Activated T-helper 2 cell treated with anti-CD3 and anti-CD28 coated beads, Interferon-gamma antibody, Interleukin-2, Interleukin-4, amounts not matched to agents 10 μg/mL and 5 μg/mL and 100 μg/mL, durations not matched to agents 14 hours and 24 hours and 36 hours (primary cell): ENCODE measurements around the gene TNFSF8. TPM values are rescaled to one million over a fixed set of nuclear protein-coding genes. Genes with fewer than 3 reads are reported as not detected.

Experiments used
- DNase-seq: peaks from one replicate; pipeline ENCODE4 v3.0.0; 2021; ENCODE audit warnings: low spot score
- H3K27ac Mint-ChIP-seq: one replicate; pipeline ENCODE4 v1.8.0; 2021; ENCODE audit warnings: mixed read lengths
- H3K27me3 Mint-ChIP-seq: one replicate; pipeline ENCODE4 v1.8.0; 2021; ENCODE audit warnings: low read depth, mixed read lengths
- H3K36me3 Mint-ChIP-seq: one replicate; pipeline ENCODE4 v1.8.0; 2021; ENCODE audit warnings: low read depth, mixed read lengths
- H3K4me1 Mint-ChIP-seq: one replicate; pipeline ENCODE4 v1.8.0; 2021; ENCODE audit warnings: low read depth, mixed read lengths
- H3K4me3 Mint-ChIP-seq: one replicate; pipeline ENCODE4 v1.8.0; 2021; ENCODE audit warnings: low read depth, mild to moderate bottlenecking, moderate library complexity, mixed read lengths
- H3K9me3 Mint-ChIP-seq: one replicate; pipeline ENCODE4 v1.8.0; 2021; ENCODE audit warnings: mixed read lengths
- intact Hi-C: fragments of 100-400 bp; cut with micrococcal nuclease; formaldehyde crosslinking; loops from one replicate; pipeline ENCODE4 v1.15.1; 2023
- total RNA-seq: library from RNA; stranded (reverse); gene quantifications from 2 replicates; pipeline ENCODE4 v1.2.3, GENCODE V29; 2022

Gene TNFSF8
- total RNA-seq, 1 donor from 2014 or later: 73.6 TPM

DNA sequence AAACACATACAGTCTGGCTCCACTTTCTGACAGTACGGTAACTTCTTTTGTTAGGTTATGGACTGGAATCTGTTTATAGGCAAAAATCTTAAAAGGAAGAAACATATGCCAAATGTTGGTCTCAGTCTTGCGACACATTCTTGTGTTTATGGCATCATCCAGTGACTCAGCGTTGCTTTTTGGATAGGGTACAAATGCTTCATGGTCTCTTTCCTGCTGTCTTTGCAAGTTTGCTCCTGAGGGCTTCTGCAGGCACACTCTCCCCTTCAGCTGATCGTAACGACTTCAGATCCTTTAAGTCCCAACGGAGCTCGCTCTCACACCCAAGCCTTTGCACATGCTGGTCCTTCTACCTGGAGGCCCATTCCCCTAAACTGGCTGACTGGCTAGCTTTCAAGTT is 23.6 kb upstream of the TNFSF8 start:
- DNase-seq: no peak
- intact Hi-C loops: no loop called here
- Mint-ChIP-seq H3K27ac (peak overlapping the region; percentile 13), H3K36me3 (peaks cover under 1% of the 10 kb centered on the region), H3K9me3 (peaks cover 4% of the 10 kb centered on the region), H3K4me3 (no peak overlapping the region), H3K4me1 (peaks cover 43% of the 10 kb centered on the region), H3K27me3 (peaks cover 2% of the 10 kb centered on the region)

DNA sequence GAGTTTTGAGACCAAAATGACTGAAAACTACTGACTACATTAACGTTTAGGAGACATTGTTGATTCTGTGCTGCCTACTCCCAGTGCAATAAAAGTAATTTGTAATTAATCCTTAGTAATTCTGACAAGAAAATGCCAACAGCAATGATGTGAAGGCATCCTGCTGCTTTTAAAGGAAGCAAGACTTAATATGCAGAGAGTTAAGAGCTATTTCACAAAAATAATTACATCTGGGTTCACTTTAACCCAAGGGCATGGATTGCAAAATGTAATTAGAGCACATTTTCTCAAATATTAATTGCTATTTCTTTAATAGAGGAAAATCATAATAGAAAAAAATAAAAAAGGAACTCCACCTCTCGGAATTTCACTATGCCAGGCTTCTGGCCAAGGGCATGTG is 22.7 kb upstream of the TNFSF8 start:
- no peaks in the 10 kb centered on the region for H3K36me3 Mint-ChIP-seq
- intact Hi-C loops: no loop called here
- no peak overlapping the region for H3K4me3 Mint-ChIP-seq
- H3K27ac Mint-ChIP-seq: no peak overlapping the region
- H3K9me3 Mint-ChIP-seq: no peaks in the 10 kb centered on the region
- peaks cover 34% of the 10 kb centered on the region for H3K4me1 Mint-ChIP-seq
- H3K27me3 Mint-ChIP-seq: peaks cover 2% of the 10 kb centered on the region
- no peak for DNase-seq

DNA sequence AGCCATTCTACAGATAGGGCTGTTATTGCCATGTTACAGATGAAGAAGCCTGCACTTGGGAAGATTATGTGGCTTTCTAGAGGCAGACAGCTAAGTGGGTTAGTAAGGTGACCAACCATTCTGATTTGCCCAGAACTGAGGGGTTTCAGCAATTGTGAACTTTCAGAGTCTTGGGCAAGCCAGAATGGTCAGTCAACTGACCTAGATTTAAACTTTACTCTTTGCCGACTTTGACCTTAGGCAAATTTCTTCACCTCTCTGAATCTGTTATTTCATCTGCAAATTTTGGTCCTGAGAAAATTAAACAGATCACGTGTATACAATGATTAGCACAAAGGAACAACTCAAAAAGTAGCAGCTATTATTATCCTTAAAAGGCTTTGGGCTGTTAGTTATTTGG is 20.4 kb upstream of the TNFSF8 start:
- no peaks in the 10 kb centered on the region for H3K36me3 Mint-ChIP-seq
- peaks cover 24% of the 10 kb centered on the region for H3K4me1 Mint-ChIP-seq
- H3K4me3 Mint-ChIP-seq: no peak overlapping the region
- H3K9me3 Mint-ChIP-seq: no peaks in the 10 kb centered on the region
- peaks cover 4% of the 10 kb centered on the region for H3K27me3 Mint-ChIP-seq
- no peak for DNase-seq
- no peak overlapping the region for H3K27ac Mint-ChIP-seq
- intact Hi-C loops: no loop called here

DNA sequence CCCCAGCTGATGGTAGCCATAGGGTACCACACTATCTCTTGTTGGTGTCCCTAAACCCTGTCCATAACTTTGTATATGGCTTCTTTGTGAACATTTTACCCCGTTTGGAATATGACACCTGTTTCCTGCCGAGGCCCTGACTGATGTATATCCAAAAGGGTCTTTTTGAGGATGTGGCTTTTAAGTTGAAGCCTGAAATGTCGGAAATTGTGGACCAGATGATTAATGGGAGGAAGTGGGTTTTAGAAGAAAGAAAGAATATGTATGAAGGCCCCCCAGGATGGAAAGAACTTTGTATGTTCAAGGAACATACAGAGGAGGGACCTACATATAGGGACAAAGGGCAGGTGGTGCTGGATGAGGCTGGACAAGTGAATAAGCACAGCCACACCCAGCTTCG is 16.7 kb upstream of the TNFSF8 start:
- Mint-ChIP-seq H3K36me3 (no peaks in the 10 kb centered on the region), H3K27ac (no peak overlapping the region), H3K27me3 (peaks cover 4% of the 10 kb centered on the region)

DNA sequence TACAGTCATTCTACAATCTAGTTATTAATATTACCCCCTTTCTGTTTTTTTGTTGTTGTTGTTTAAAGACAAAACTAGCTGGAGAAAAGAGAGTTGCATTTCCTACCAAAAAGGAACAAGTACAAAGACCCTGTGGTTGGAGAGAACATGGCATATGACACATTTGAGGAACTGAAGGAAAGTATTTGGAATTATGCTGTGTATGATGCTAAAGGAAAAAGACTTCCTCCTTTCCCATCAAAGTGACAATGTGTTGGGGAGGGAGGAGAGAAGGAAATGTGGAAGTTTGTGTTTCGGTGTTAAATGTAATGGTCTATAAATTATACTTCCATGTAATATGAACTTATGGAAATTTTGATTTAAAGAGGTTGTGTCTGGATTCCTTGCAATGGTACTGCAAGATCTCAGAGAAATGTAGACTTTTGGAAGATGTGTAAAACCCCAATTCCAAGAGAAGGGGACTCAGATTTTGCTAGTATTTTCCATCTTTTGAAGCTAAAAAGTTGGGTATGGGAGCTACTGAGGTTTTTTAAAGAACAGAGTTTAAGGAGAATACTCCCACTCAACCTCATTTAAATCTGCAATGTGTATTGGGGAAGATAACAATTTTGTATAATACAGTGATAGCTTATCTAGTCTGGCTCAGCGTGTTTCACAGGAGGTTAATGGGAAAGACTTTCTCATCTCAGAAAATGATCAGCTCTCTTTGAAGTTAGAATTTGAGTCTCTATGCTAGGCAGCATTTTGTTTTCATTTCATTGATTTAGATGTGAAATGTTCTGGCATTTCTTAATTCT is 15.4 kb upstream of the TNFSF8 start:
- no peak overlapping the region for H3K27ac Mint-ChIP-seq
- peaks cover 7% of the 10 kb centered on the region for H3K4me1 Mint-ChIP-seq
- H3K27me3 Mint-ChIP-seq: peaks cover 2% of the 10 kb centered on the region
- no peaks in the 10 kb centered on the region for H3K36me3 Mint-ChIP-seq
- no peak overlapping the region for H3K4me3 Mint-ChIP-seq
- intact Hi-C loops: no loop called here
- no peaks in the 10 kb centered on the region for H3K9me3 Mint-ChIP-seq
- no peak for DNase-seq

More for the DNA sequence above, 16.7 kb upstream of the TNFSF8 start:
- intact Hi-C loops: no loop called here
- Mint-ChIP-seq H3K4me1 (peaks cover 9% of the 10 kb centered on the region), H3K9me3 (no peaks in the 10 kb centered on the region), H3K4me3 (no peak overlapping the region)
- DNase-seq: no peak

DNA sequence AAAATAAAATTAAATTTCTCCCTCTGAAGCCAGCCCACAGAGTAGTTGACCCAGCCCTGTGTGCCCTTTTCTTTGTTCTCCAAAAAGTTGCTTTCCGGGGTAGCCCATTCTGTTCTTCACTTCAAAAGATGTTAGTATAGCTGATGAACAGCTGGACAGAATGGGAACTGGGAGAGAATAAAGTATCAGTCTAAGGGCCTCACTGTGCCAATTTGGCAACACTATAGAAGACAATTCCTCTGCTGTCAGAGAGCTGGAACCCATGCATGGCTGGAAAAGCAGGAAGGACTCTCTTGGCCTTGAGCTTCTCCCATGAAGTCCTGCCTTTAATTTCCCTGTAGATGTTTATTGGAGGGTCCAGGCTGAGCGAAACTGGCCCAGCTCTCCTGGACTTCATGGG is 11.0 kb upstream of the TNFSF8 start:
- no peak for DNase-seq
- H3K27ac Mint-ChIP-seq: no peak overlapping the region
- H3K27me3 Mint-ChIP-seq: peaks cover 2% of the 10 kb centered on the region
- H3K36me3 Mint-ChIP-seq: no peaks in the 10 kb centered on the region
- intact Hi-C loops: no loop called here
- no peak overlapping the region for H3K4me3 Mint-ChIP-seq
- H3K4me1 Mint-ChIP-seq: peaks cover 18% of the 10 kb centered on the region
- no peaks in the 10 kb centered on the region for H3K9me3 Mint-ChIP-seq

DNA sequence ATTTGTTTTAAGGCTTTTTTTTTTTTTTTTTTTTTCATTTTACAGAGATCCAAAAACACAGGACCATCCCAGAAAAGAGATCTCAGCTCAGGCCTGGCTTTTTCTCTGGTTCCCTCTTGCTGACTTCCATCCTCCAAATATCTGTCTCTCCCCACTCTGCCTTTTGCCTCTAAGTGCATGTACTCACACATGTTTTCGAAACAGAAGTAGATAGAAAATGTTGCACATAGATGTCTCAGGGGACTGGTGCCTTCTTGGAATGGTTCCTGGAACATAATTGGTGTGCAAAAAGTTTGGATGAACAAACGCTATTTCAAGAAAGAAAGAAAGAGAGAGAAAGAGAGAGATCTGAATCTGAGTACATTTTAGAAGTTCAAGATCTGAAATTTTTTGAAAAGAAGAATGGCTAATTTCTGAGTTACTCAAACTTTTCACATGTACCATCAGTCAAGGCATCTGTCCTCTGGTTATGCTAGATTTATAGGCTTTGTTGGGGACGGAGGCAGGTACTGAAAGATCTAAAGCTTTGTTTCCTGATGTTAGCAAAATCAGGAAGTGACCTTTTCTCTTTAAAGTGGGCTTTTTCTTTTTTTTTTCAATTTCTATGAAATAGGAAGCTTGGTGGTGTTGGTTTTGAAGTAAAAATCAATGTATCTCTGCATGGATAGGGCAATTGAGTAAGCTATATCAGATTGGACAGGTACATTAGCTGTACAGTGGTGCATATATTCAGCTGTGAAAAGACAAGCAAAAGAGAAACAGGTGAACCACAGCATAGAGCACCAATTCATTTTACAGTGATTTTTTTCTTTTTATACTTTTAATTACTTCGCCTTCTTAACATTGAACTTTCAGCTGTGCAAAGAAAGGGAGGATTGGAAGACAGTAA is 8.5 kb upstream of the TNFSF8 start:
- DNase-seq: no peak
- Mint-ChIP-seq H3K4me3 (no peak overlapping the region), H3K27me3 (no peaks in the 10 kb centered on the region), H3K9me3 (no peaks in the 10 kb centered on the region), H3K4me1 (peaks cover 14% of the 10 kb centered on the region), H3K36me3 (no peaks in the 10 kb centered on the region), H3K27ac (no peak overlapping the region)
- intact Hi-C loops: no loop called here

DNA sequence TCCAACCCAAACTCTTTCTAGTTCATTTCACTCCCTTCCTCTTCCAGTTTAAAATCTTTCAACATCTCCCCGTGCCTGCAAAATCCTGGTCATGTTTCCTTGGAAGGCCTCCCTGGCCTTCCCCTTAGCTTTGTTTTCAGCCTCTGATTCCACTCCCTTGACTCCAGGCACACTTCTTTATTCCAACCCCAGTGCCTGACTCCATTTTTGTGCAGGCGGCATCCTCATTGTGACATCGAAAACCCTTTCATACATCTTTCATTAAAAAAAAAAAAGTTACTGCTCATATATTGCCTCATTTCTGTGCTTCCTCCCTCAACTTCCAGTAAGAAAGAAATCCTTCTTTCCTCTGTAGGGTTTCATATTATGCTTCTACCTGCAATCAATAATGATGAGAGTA is 7.1 kb upstream of the TNFSF8 start:
- no peak overlapping the region for H3K4me3 Mint-ChIP-seq
- no peaks in the 10 kb centered on the region for H3K36me3 Mint-ChIP-seq
- DNase-seq: no peak
- H3K4me1 Mint-ChIP-seq: peaks cover 17% of the 10 kb centered on the region
- H3K9me3 Mint-ChIP-seq: no peaks in the 10 kb centered on the region
- H3K27me3 Mint-ChIP-seq: no peaks in the 10 kb centered on the region
- no peak overlapping the region for H3K27ac Mint-ChIP-seq
- intact Hi-C loops: no loop called here

DNA sequence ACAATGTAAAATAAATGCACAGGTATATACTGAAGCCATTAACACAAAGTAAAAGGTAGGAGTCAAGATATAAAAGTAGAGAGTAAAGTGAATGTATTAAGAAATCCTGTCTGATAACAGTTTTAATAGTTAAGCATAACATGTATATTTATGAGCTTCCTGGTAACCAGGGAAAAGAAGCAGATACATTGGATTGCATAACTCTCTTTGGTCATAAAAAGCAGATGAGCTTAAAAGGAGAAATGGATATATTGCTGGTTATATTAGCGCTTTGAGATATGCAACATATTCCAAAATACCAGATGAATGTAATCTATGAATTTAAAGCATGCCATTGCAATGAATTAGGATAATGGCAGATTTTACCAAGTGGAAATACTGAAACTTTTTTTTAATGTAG is 6.2 kb upstream of the TNFSF8 start:
- intact Hi-C loops: no loop called here
- Mint-ChIP-seq H3K27ac (no peak overlapping the region), H3K4me3 (no peak overlapping the region), H3K4me1 (peaks cover 25% of the 10 kb centered on the region), H3K9me3 (no peaks in the 10 kb centered on the region), H3K27me3 (no peaks in the 10 kb centered on the region), H3K36me3 (no peaks in the 10 kb centered on the region)
- no peak for DNase-seq

DNA sequence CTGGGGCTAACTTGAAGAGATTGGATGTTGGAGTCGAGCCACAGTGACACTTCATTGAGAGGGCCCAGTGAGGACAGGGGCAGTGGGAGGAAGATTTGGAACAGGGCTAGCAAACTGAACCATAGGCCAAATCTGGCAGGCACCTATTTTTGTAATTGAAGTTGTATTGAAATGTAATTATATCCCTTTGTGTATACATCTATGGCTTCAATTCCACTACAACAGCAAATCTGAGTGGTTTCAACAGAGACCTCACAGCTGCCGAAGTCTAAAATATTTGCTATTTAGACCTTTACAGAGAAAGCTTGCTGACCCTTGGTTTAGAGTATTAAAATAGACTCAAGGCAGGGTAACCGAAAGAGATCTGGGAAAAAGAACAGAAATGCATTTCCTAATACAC is 4.7 kb upstream of the TNFSF8 start:
- H3K9me3 Mint-ChIP-seq: no peaks in the 10 kb centered on the region
- intact Hi-C loops: no loop called here
- H3K4me3 Mint-ChIP-seq: no peak overlapping the region
- no peaks in the 10 kb centered on the region for H3K27me3 Mint-ChIP-seq
- no peak for DNase-seq
- no peak overlapping the region for H3K27ac Mint-ChIP-seq
- peaks cover 39% of the 10 kb centered on the region for H3K4me1 Mint-ChIP-seq
- no peaks in the 10 kb centered on the region for H3K36me3 Mint-ChIP-seq

DNA sequence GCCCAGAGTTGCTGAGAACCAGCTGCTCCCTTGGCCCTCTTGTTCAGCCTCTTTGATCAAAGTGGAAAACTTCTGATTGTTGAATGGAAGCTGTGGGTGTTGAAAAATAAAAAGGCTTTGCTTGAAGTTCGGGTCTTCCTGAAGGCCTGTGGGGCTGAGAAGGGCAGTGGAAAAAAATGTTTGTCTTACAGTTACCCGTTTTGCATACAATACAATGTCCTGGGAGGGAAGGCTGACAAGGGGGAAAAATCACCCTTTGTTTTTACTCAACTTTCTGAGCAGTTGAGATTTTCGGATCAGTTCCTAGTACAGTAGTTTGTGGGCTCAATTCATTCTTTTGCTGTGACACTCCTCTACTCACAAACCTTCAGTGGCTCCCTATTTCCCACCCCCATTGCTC is 2.1 kb upstream of the TNFSF8 start:
- Mint-ChIP-seq H3K9me3 (no peaks in the 10 kb centered on the region), H3K4me1 (peaks cover 33% of the 10 kb centered on the region), H3K4me3 (no peak overlapping the region), H3K36me3 (peaks cover 18% of the 10 kb centered on the region), H3K27ac (no peak overlapping the region), H3K27me3 (no peaks in the 10 kb centered on the region)
- DNase-seq: no peak
- intact Hi-C loops: no loop called here

DNA sequence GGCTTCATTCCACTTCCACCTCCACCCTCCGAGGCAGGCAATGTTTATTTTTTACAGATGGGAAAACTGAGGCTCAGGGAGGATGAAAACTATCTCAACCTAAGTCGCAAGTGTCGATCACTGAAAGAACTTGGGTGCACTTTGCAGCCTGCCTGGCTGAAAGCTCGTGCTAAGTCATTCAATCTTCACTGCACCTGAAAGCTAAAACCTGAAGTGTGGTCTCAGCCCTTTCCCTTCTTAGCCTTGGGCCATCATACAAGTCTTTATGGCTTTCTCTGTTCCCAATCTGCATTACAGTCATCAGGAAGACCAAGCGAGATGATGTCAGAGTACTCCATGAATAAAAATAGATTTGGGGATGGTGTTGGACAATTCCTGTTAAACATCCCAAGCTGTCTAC is 1.0 kb upstream of the TNFSF8 start:
- no peaks in the 10 kb centered on the region for H3K9me3 Mint-ChIP-seq
- H3K36me3 Mint-ChIP-seq: peaks cover 25% of the 10 kb centered on the region
- DNase-seq: no peak
- peak overlapping the region; percentile 98 for H3K27ac Mint-ChIP-seq
- H3K27me3 Mint-ChIP-seq: no peaks in the 10 kb centered on the region
- peaks cover 40% of the 10 kb centered on the region for H3K4me1 Mint-ChIP-seq
- intact Hi-C loops: loop anchor here (2.0 kb wide), 2 partner anchors 37 to 57 kb away; no protein-coding TSS in a partner anchor
- H3K4me3 Mint-ChIP-seq: peak overlapping the region; percentile 98

DNA sequence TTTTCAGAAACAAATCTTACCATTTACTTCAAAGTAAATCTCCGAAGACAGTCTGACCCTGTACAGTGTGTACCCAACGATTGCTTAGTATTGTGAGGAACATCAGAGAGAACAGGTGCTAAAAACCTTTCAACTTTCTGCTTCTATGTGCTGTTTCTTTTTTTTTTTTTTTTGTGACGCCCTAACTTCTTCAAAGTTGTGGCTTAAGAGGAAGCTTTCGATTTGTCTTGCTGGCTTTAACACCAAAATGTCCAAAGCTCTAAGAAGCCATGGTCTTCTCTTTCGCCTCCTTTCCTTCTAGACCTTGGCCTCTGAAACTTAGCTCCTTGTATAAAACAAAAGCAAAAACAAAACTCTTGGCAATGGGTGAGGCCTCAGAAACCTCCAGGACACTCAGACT is 1.2 kb downstream of the TNFSF8 start:
- no peak for DNase-seq
- Mint-ChIP-seq H3K4me1 (peaks cover 56% of the 10 kb centered on the region), H3K27me3 (no peaks in the 10 kb centered on the region), H3K27ac (peak overlapping the region; percentile 91), H3K4me3 (peak overlapping the region; percentile 89), H3K9me3 (no peaks in the 10 kb centered on the region), H3K36me3 (peaks cover 42% of the 10 kb centered on the region)
- intact Hi-C loops: no loop called here
